K562 (cell line): ENCODE results near the gene EXOSC9. TPM values are rescaled to one million over a fixed set of nuclear protein-coding genes. Genes with fewer than 3 reads are reported as not detected.

Experiments
- HDAC3 ChIP-seq: fragments of 450-650 bp; IDR thresholded peaks from 2 replicates; pipeline ENCODE4 v1.6.1; 2018; ENCODE audit warnings: borderline replicate concordance, mild to moderate bottlenecking, moderate library complexity; ENCODE audit not compliant: partially characterized antibody
- HNRNPH1 ChIP-seq: fragments of 200-400 bp; formaldehyde crosslinking; optimal IDR thresholded peaks from 2 replicates; pipeline ENCODE3; 2017; ENCODE audit warnings: low read depth, mild to moderate bottlenecking, low read length, moderate library complexity
- MTA1 ChIP-seq: fragments of 450-650 bp; IDR thresholded peaks from 2 replicates; pipeline ENCODE4 v1.6.1; 2017; ENCODE audit warnings: borderline replicate concordance
- POLR2A ChIP-seq: fragments of 450-650 bp; conservative IDR thresholded peaks from 2 replicates; pipeline ENCODE4 v1.6.1; 2016
- RCOR1 ChIP-seq, 2 experiments: IDR thresholded peaks; 2 replicates each; pipeline ENCODE4 v1.6.1; 2012; ENCODE audit warnings: low read depth in 2 of 2, low read length in 2 of 2, borderline replicate concordance in 1 of 2, improper control_type of control experiment in 1 of 2
- ZNF277 ChIP-seq: fragments of 250-450 bp; sonication (Bioruptor Pico); IDR thresholded peaks from 2 replicates; pipeline ENCODE4 v1.8.0; 2022; ENCODE audit warnings: inconsistent platforms, mild to moderate bottlenecking, moderate library complexity, borderline replicate concordance
- ZNF318 ChIP-seq, 2 experiments: fragments of 450-650 bp; IDR thresholded peaks; 2 replicates each; pipeline ENCODE4 v1.6.1; 2016; ENCODE audit warnings: mild to moderate bottlenecking in 2 of 2, borderline replicate concordance in 1 of 2, low read depth in 1 of 2, moderate library complexity in 1 of 2
- ZNF407 ChIP-seq: fragments of 450-650 bp; IDR thresholded peaks from 2 replicates; pipeline ENCODE4 v1.6.1; 2016; ENCODE audit warnings: low read depth
- polyA plus RNA-seq, 8 experiments: library from polyadenylated mRNA; depleted of rRNA in 4 of 8; stranded (reverse) in 5 of 8; unstranded in 3 of 8; fragments of >200 nt; fragmentation: Nextera tagmentation in 2 of 8; fragmentation: Illumina TruSeq in 1 of 8; extraction: Ambion mirVana in 2 of 8; extraction: Trizol in 1 of 8; gene quantifications; 2 replicates each; pipeline versions ENCODE4 v1.2.1 to v1.2.3, GENCODE V29; 2011 to 2014; ENCODE audit warnings: inconsistent platforms in 1 of 8, missing spikeins in 1 of 8
- total RNA-seq, 7 experiments: library from RNA; depleted of rRNA in 6 of 7; stranded (reverse); fragments of >200 nt in 6 of 7; fragmentation: Illumina TruSeq in 2 of 7; extraction: Trizol in 2 of 7; gene quantifications; 2 replicates each; pipeline versions ENCODE4 v1.2.1 to v1.2.3, GENCODE V29; 2011 to 2021; ENCODE audit warnings: low replicate concordance in 1 of 7

EXOSC9 gene
- total and polyA plus RNA-seq, 9 of the 15 experiments (the other 6 are each of a cell fraction or from before 2014, with no cell fraction given), result 64.7 to 166 (median 115) TPM

GRCh38 chr4:121800961-121801714 is at the start of gene EXOSC9 (continued):
- no peak for TF ChIP-seq ZNF407
- 0 out of 4 replicates have a peak, but pooled peaks of 1 of the 2 experiments have one; percentile 44 for TF ChIP-seq ZNF318 (IDR thresholded peaks at IDR 0.05; ENCODE audit: borderline replicate concordance in 1 of 2, low read depth in 1 of 2)
- no peak for TF ChIP-seq HDAC3
- peak; percentile 96 for TF ChIP-seq POLR2A
- TF ChIP-seq MTA1, result peak; percentile 99
- TF ChIP-seq RCOR1 (IDR thresholded peaks at IDR 0.05; ENCODE audit: borderline replicate concordance in 1 of 2, low read depth in 2 of 2, low read length in 2 of 2), result peak in 1 of 2 experiments; percentile 3; a peak in 1 of 4 replicates
- TF ChIP-seq ZNF277 (CRISPR knock-in tag), result no peak
- TF ChIP-seq HNRNPH1, result no peak
